22Rv1 (cell line): ENCODE results near the gene POU2F2.
A peak's percentile ranks its signal among the peaks of the same experiment; 100 is the strongest.
"Not testable (repeated sequence)": the region's sequence is repeated elsewhere in the genome, so short reads cannot be mapped to it uniquely, and the experiment has no call there.

ENCODE experiments used
- H3K27ac ChIP-seq: fragments of 450-650 bp; 2 replicates; pipeline ENCODE4 v1.5.1; 2017
- CTCF ChIP-seq: fragments of 450-650 bp; IDR thresholded peaks from 2 replicates; pipeline ENCODE4 v1.5.1; 2017; ENCODE audit warnings: mild to moderate bottlenecking
- ZFX ChIP-seq: fragments of 450-650 bp; IDR thresholded peaks from 2 replicates; pipeline ENCODE4 v1.6.1; 2017; ENCODE audit warnings: antibody characterized with exemption, borderline replicate concordance

Gene POU2F2

GRCh38 chr19:42110658-42111057 lies 21.6 kb downstream of the POU2F2 start:
- TF ChIP-seq ZFX: no peak
- no peak for TF ChIP-seq CTCF
- no peak overlapping the region for H3K27ac ChIP-seq

DNA sequence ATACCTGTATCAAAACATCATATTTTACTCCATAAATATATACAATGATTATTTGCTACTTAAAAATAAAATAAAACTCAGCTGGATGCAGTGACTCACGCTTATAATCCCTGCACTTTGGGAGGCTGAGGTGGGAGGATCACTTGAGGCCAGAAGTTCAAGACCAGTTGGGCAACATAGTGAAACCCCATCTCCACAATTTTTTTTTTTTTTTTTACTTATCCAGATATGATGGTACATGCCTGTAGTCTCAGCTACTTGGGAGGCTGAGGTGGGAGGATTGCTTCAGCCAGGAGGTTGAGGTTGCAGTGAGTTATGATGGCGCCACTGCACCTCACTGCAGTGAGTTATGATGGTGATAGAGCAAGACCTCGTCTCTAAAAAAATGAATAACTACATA lies 22.4 kb downstream of the POU2F2 start:
- TF ChIP-seq ZFX: no peak
- TF ChIP-seq CTCF: no peak
- no peak overlapping the region for H3K27ac ChIP-seq

GRCh38 chr19:42108527-42109389 lies 23.5 kb downstream of the POU2F2 start:
- H3K27ac ChIP-seq: no peak overlapping the region
- TF ChIP-seq CTCF (peak; percentile 99), ZFX (no peak)

DNA sequence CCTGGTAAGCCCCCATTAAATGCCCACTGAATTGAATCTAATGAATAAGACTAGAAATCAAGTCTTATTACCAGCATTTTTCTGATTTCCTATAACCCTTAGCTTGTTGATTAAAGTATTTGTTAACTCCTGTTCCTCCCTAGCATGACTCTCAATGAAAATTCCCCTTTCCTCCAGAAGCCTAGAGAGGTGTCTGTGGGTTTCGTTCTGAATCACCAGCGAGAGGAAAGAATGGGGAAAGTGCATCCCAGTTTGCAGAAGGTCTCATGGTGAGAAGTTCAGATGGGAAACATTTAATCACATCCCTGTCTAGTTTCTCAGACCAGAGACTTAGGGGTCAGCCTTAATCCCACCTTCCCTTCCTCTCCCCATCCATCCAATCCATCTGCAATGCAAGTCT lies 26.9 kb downstream of the POU2F2 start:
- H3K27ac ChIP-seq: no peak overlapping the region
- TF ChIP-seq ZFX (no peak), CTCF (no peak)

- TF ChIP-seq CTCF: no peak
- no peak for TF ChIP-seq ZFX
- no peak overlapping the region for H3K27ac ChIP-seq
Measured at GRCh38 chr19:42102877-42103276, 29.4 kb downstream of the POU2F2 start.

GRCh38 chr19:42100241-42100640 lies 32.0 kb downstream of the POU2F2 start:
- H3K27ac ChIP-seq: not testable (repeated sequence)

DNA sequence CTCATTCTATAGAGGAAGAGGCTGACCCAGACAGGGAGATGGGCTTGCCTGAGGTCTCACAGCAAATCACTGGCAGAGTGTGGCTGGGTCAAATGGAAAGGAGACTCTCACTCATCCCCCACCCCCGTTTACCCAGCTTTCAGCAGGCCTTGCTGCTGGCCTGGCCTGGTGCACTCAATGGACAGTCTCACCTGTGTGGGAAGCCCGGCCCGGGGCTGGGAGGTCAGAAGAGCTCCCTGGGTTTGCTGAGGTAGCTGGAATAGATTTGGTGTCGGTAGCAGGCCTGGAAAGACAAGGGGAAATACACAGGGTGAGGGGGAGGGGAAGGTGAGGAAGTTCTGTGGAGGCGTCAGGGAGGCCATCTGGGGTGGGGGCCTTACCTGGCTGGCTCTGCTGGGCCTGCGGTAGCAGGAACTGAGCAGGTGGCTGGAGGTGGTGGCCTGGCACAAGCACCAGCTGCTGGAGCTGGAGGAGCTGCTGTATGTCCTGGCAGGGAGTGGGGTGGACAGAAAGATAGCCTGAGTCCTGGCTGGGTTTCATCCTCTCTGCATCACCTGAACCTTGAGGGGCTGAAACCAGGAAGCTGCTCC lies 32.8 kb downstream of the POU2F2 start:
- H3K27ac ChIP-seq: no peak overlapping the region
- TF ChIP-seq CTCF (no peak), ZFX (no peak)
